ENCODE measurements around the gene TUBB2A.

GRCh38 chr6:3114377-3114776, 43.0 kb downstream of the TUBB2A start:
- TF ChIP-seq ZNF274 (IDR thresholded peaks at IDR 0.05; ENCODE audit: low read depth, low read length), result no peak
- TF ChIP-seq YY1 (IDR thresholded peaks at IDR 0.05; ENCODE audit: insufficient read depth, insufficient read length), result no peak

All from NT2/D1 (cell line).